Measurements from ENCODE around the gene BICC1. TPM values are rescaled to one million over a fixed set of nuclear protein-coding genes. Genes with fewer than 3 reads are reported as not detected.

The BICC1 gene
- polyA plus RNA-seq, 3 donors: 0.02 to 0.24 (median 0.14) TPM

GRCh38 chr10:58543141-58543540 is 30.5 kb downstream of the BICC1 start:
- Histone ChIP-seq H3K27ac (ENCODE audit: low read depth in 1 of 2, low read length in 2 of 2) (peak overlapping the region in 1 of 2 donors; percentile 49), H3K27me3 (ENCODE audit: control insufficient read depth in 2 of 2, insufficient read depth in 2 of 2, low read length in 2 of 2) (no peaks in the 10 kb centered on the region), H3K4me3 (replicated peaks in 1 of 3; ENCODE audit: low read depth in 2 of 3, low read length in 3 of 3) (peak overlapping the region in 1 of 3 experiments; percentile 8), H3K36me3 (replicated peaks in 1 of 2; ENCODE audit: control insufficient read depth in 1 of 2, insufficient read depth in 2 of 2, low read length in 2 of 2) (no peaks in the 10 kb centered on the region), H3K79me2 (ENCODE audit: insufficient read depth, low read length) (no peaks in the 10 kb centered on the region), H3K9ac (ENCODE audit: insufficient read depth, low read length, poor library complexity, severe bottlenecking) (no peak overlapping the region), H4K20me1 (ENCODE audit: insufficient read depth, low read length) (no peaks in the 10 kb centered on the region), H3K4me1 (ENCODE audit: control insufficient read depth in 1 of 2, insufficient read depth in 2 of 2, low read length in 2 of 2) (peaks cover 9 to 12% of the 10 kb centered on the region in 2 donors), H3K4me2 (replicated peaks; ENCODE audit: extremely low read depth, low read length, poor library complexity, severe bottlenecking) (peak overlapping the region; percentile 12), H2AFZ (ENCODE audit: insufficient read depth, low read depth, low read length, poor library complexity, severe bottlenecking) (peak overlapping the region; percentile 58), H3K9me3 (replicated peaks in 1 of 2; ENCODE audit: control insufficient read depth in 1 of 2, insufficient read depth in 1 of 2, low read length in 2 of 2) (no peaks in the 10 kb centered on the region)
- H3K36me3 Mint-ChIP-seq: no peaks in the 10 kb centered on the region
- no peaks in the 10 kb centered on the region for H3K27me3 Mint-ChIP-seq (ENCODE audit: low read depth in 3 of 3)
- peak overlapping the region in 2 of 7 donors; percentile 8 to 48 for H3K27ac Mint-ChIP-seq
- H3K4me1 Mint-ChIP-seq: peaks cover 22% of the 10 kb centered on the region
- H3K4me3 Mint-ChIP-seq: peak overlapping the region in 1 of 2 donors; percentile 46
- peak in 2 of 3 donors; percentile 0 to 14 for DNase-seq
- peaks cover 0 to 11% (median 0%) of the 10 kb centered on the region in 7 donors for H3K9me3 Mint-ChIP-seq
- intact Hi-C loops (cut with micrococcal nuclease): no loop called here
- no peak for TF ChIP-seq CTCF (IDR thresholded peaks at IDR 0.05)

- Mint-ChIP-seq H3K27ac (no peak overlapping the region), H3K27me3 (ENCODE audit: low read depth in 3 of 3) (no peaks in the 10 kb centered on the region), H3K4me3 (no peak overlapping the region), H3K4me1 (peaks cover 22% of the 10 kb centered on the region), H3K9me3 (peaks cover 0 to 8% (median 0%) of the 10 kb centered on the region in 7 donors), H3K36me3 (no peaks in the 10 kb centered on the region)
- no peak overlapping the region for H3K9ac ChIP-seq (ENCODE audit: insufficient read depth, low read length, poor library complexity, severe bottlenecking)
- intact Hi-C loops (cut with micrococcal nuclease): no loop called here
- H4K20me1 ChIP-seq (ENCODE audit: insufficient read depth, low read length): no peaks in the 10 kb centered on the region
- no peaks in the 10 kb centered on the region for H3K9me3 ChIP-seq (replicated peaks in 1 of 2; ENCODE audit: control insufficient read depth in 1 of 2, insufficient read depth in 1 of 2, low read length in 2 of 2)
- DNase-seq: no peak
- peak overlapping the region; percentile 26 for H2AFZ ChIP-seq (ENCODE audit: insufficient read depth, low read depth, low read length, poor library complexity, severe bottlenecking)
- H3K4me3 ChIP-seq (replicated peaks in 1 of 3; ENCODE audit: low read depth in 2 of 3, low read length in 3 of 3): no peak overlapping the region
- TF ChIP-seq CTCF (IDR thresholded peaks at IDR 0.05): no peak
- H3K27ac ChIP-seq (ENCODE audit: low read depth in 1 of 2, low read length in 2 of 2): no peak overlapping the region
- no peaks in the 10 kb centered on the region for H3K79me2 ChIP-seq (ENCODE audit: insufficient read depth, low read length)
- no peaks in the 10 kb centered on the region for H3K36me3 ChIP-seq (replicated peaks in 1 of 2; ENCODE audit: control insufficient read depth in 1 of 2, insufficient read depth in 2 of 2, low read length in 2 of 2)
- H3K4me1 ChIP-seq (ENCODE audit: control insufficient read depth in 1 of 2, insufficient read depth in 2 of 2, low read length in 2 of 2): peaks cover 9 to 12% of the 10 kb centered on the region in 2 donors
- H3K27me3 ChIP-seq (ENCODE audit: control insufficient read depth in 2 of 2, insufficient read depth in 2 of 2, low read length in 2 of 2): no peaks in the 10 kb centered on the region
- 100% methylated on average over 1 of the region's 1 CpG for WGBS (ENCODE audit: insufficient coverage)
- H3K4me2 ChIP-seq (replicated peaks; ENCODE audit: extremely low read depth, low read length, poor library complexity, severe bottlenecking): no peak overlapping the region
Observed at GRCh38 chr10:58544135-58544534, 31.5 kb downstream of the BICC1 start.
